SK-N-SH treated with all-trans-retinoic acid at 6 μM for 48 hours (cell line): Measurements from ENCODE around the gene PHLDA2.

Experiments used
- ARNTL ChIP-seq: fragments of 450-650 bp; formaldehyde crosslinking; IDR thresholded peaks from 2 replicates; pipeline ENCODE4 v1.5.0; 2020; ENCODE audit warnings: low read depth, mild to moderate bottlenecking, moderate library complexity, borderline replicate concordance
- BACH2 ChIP-seq: fragments of 250-450 bp; sonication (Bioruptor Pico); IDR thresholded peaks from 2 replicates; pipeline ENCODE4 v1.9.0; 2021; ENCODE audit warnings: mild to moderate bottlenecking, borderline replicate concordance
- ESRRG ChIP-seq: fragments of 250-450 bp; sonication (Bioruptor Pico); IDR thresholded peaks from 2 replicates; pipeline ENCODE4 v1.6.1; 2021; ENCODE audit warnings: mild to moderate bottlenecking
- ISL1 ChIP-seq: fragments of 250-450 bp; sonication (Bioruptor Pico); IDR thresholded peaks from 2 replicates; pipeline ENCODE4 v2.1.2; 2022; ENCODE audit warnings: mild to moderate bottlenecking, moderate library complexity
- OSR1 ChIP-seq: fragments of 250-450 bp; sonication (Bioruptor Pico); IDR thresholded peaks from 2 replicates; pipeline ENCODE4 v1.8.0; 2022; ENCODE audit warnings: moderate library complexity, mild to moderate bottlenecking, inconsistent platforms
- SNAI2 ChIP-seq: fragments of 250-450 bp; sonication (Bioruptor Pico); IDR thresholded peaks from 2 replicates; pipeline ENCODE4 v1.5.0; 2020; ENCODE audit warnings: mild to moderate bottlenecking, moderate library complexity
- ZNF70 ChIP-seq: fragments of 450-650 bp; formaldehyde crosslinking; IDR thresholded peaks from 2 replicates; pipeline ENCODE4 v1.5.0; 2020; ENCODE audit warnings: mild to moderate bottlenecking, moderate library complexity
- TF ChIP-seq, protein P1 (sequence below): fragments of 250-450 bp; sonication (Bioruptor Pico); IDR thresholded peaks from 2 replicates; pipeline ENCODE4 v1.8.0; 2020; ENCODE audit warnings: mild to moderate bottlenecking, moderate library complexity, borderline replicate concordance
- TF ChIP-seq, protein P2 (sequence below): fragments of 250-450 bp; sonication (Bioruptor Pico); IDR thresholded peaks from 2 replicates; pipeline ENCODE4 v1.8.0; 2021; ENCODE audit warnings: low read depth, mild to moderate bottlenecking, moderate library complexity, borderline replicate concordance

DNA sequence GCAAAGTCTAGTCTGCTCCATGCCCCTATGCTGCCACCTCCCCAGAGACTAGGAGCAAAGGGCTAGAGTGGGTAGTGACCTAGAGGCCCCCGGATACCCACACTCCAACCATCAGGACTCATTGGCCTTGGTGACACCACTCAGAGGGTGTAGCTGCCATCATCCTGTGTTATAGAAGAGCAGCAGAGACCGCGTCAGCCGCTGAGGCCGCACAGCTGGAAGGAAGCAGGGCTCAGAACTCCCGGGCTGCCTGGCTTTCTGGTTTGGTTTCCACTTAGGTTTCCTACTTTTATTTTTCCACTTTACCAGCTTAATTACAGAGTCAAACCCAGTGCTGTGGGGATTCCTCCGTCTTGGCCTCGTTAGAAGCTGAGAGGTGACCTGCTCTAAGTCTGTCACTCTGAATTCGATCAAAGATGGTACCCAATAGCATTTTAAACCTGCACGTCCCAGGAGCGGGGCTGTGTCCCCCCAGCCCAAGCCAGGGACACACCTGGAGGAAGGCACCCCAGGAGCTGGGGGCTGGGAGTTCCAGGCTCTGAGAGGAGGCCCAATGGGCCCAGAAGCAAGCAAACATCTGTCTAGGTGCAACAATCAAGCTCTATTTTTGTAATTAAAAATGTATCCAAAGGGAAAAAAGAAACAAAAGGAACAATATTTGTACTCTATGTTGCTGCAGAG lies 41.6 kb downstream of the PHLDA2 start:
- TF ChIP-seq BACH2 (CRISPR knock-in tag), result no peak
- no peak for TF ChIP-seq ISL1
- TF ChIP-seq, protein P1, sequence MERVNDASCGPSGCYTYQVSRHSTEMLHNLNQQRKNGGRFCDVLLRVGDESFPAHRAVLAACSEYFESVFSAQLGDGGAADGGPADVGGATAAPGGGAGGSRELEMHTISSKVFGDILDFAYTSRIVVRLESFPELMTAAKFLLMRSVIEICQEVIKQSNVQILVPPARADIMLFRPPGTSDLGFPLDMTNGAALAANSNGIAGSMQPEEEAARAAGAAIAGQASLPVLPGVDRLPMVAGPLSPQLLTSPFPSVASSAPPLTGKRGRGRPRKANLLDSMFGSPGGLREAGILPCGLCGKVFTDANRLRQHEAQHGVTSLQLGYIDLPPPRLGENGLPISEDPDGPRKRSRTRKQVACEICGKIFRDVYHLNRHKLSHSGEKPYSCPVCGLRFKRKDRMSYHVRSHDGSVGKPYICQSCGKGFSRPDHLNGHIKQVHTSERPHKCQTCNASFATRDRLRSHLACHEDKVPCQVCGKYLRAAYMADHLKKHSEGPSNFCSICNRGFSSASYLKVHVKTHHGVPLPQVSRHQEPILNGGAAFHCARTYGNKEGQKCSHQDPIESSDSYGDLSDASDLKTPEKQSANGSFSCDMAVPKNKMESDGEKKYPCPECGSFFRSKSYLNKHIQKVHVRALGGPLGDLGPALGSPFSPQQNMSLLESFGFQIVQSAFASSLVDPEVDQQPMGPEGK, result no peak
- no peak for TF ChIP-seq ARNTL (CRISPR knock-in tag)
- TF ChIP-seq, protein P2, sequence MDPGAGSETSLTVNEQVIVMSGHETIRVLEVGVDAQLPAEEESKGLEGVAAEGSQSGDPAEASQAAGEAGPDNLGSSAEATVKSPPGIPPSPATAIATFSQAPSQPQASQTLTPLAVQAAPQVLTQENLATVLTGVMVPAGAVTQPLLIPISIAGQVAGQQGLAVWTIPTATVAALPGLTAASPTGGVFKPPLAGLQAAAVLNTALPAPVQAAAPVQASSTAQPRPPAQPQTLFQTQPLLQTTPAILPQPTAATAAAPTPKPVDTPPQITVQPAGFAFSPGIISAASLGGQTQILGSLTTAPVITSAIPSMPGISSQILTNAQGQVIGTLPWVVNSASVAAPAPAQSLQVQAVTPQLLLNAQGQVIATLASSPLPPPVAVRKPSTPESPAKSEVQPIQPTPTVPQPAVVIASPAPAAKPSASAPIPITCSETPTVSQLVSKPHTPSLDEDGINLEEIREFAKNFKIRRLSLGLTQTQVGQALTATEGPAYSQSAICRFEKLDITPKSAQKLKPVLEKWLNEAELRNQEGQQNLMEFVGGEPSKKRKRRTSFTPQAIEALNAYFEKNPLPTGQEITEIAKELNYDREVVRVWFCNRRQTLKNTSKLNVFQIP (CRISPR knock-in tag), result no peak
- no peak for TF ChIP-seq SNAI2
- no peak for TF ChIP-seq ZNF70 (CRISPR knock-in tag)
- no peak for TF ChIP-seq ESRRG (CRISPR knock-in tag)
- TF ChIP-seq OSR1, result no peak
